Smooth muscle cell (in vitro differentiated cells): ENCODE results near the gene UNKL. TPM values are rescaled to one million over a fixed set of nuclear protein-coding genes. Genes with fewer than 3 reads are reported as not detected.

Experiments
- DNase-seq: peaks from one replicate; lab custom pipeline; 2025; ENCODE audit not compliant: unreplicated experiment; lab: John Stamatoyannopoulos, UW
- H2AFZ ChIP-seq: fragments of 200-600 bp; sonication (generic); 2 replicates; pipeline ENCODE4 v1.6.0; 2016; ENCODE audit warnings: antibody characterized with exemption, low read depth, mild to moderate bottlenecking
- H3F3A ChIP-seq: fragments of 200-600 bp; sonication (generic); 2 replicates; pipeline ENCODE4 v1.6.0; 2017; ENCODE audit warnings: antibody characterized with exemption, low read depth
- H3K27ac ChIP-seq: fragments of 200-600 bp; sonication (generic); 2 replicates; pipeline ENCODE4 v1.5.1; 2016; ENCODE audit warnings: low read depth, mild to moderate bottlenecking
- H3K27me3 ChIP-seq: fragments of 200-600 bp; sonication (generic); 2 replicates; pipeline ENCODE4 v1.6.1; 2016; ENCODE audit warnings: low read depth, mild to moderate bottlenecking
- H3K36me3 ChIP-seq: fragments of 200-600 bp; sonication (generic); 2 replicates; pipeline ENCODE4 v1.5.1; 2016; ENCODE audit warnings: low read depth
- H3K4me1 ChIP-seq: fragments of 200-600 bp; sonication (generic); 2 replicates; pipeline ENCODE4 v1.5.1; 2016; ENCODE audit warnings: low read depth
- H3K4me2 ChIP-seq: fragments of 200-600 bp; sonication (generic); 2 replicates; pipeline ENCODE4 v1.6.0; 2016; ENCODE audit warnings: mild to moderate bottlenecking
- H3K4me3 ChIP-seq: fragments of 200-600 bp; sonication (generic); 2 replicates; pipeline ENCODE4 v1.5.1; 2016; ENCODE audit warnings: mild to moderate bottlenecking
- H3K79me2 ChIP-seq: fragments of 200-600 bp; sonication (generic); 2 replicates; pipeline ENCODE4 v1.6.0; 2016; ENCODE audit warnings: low read depth, mild to moderate bottlenecking
- H3K9ac ChIP-seq: fragments of 200-600 bp; sonication (generic); 2 replicates; pipeline ENCODE4 v1.6.0; 2016; ENCODE audit warnings: low read depth
- H3K9me3 ChIP-seq: fragments of 200-600 bp; sonication (generic); replicated peaks from 2 replicates; pipeline ENCODE4 v1.5.1; 2016; ENCODE audit warnings: low read depth
- H4K20me1 ChIP-seq: fragments of 200-600 bp; sonication (generic); 2 replicates; pipeline ENCODE4 v1.6.0; 2016; ENCODE audit warnings: low read depth
- WGBS: methylation state at CpG from one replicate; pipeline ENCODE4 v1.1.7; 2016; ENCODE audit warnings: low lambda C conversion rate; 5-methylcytosine and 5-hydroxymethylcytosine counted together
- polyA plus RNA-seq: library from polyadenylated mRNA; unstranded; fragments of >200 nt; fragmentation: Nextera tagmentation; extraction: Ambion mirVana; gene quantifications from 2 replicates; pipeline ENCODE4 v1.2.1, GENCODE V29; 2016
- total RNA-seq: library from RNA; depleted of rRNA; stranded (reverse); fragments of >200 nt; gene quantifications from 2 replicates; pipeline ENCODE4 v1.2.3, GENCODE V29; 2014
- TF ChIP-seq, protein P1 (sequence below): fragments of 200-600 bp; sonication (generic); IDR thresholded peaks from 2 replicates; pipeline ENCODE4 v1.5.1; 2017; ENCODE audit warnings: borderline replicate concordance, mild to moderate bottlenecking, antibody characterized with exemption; ENCODE audit not compliant: insufficient read depth, poor library complexity, severe bottlenecking

UNKL gene
- total and polyA plus RNA-seq, 2 experiments from 2014 or later = 5.2 to 6.2 TPM

DNA sequence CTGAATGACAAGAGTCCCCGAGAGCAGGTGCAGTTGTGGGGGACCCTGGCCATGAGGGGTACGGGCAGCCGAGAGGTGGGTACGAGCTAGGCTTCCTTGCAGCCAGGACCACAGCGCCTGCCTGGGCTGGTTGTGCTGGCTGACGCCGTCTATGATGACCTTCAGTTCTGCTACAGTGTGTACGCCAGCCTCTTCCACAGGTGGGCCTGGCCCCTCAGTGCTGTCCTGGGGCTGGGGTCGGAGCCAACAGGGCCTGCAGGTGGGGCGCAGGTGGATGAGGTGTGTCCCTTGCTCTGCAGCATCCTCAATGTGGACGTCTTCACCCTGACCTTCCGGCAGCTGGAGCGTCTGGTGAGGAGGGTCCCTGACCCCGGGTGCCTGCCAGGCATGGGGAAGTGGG lies 70.0 kb downstream of the UNKL start:
- H3K9ac ChIP-seq = no peak overlapping the region
- no peaks in the 10 kb centered on the region for H3F3A ChIP-seq
- TF ChIP-seq, protein P1, sequence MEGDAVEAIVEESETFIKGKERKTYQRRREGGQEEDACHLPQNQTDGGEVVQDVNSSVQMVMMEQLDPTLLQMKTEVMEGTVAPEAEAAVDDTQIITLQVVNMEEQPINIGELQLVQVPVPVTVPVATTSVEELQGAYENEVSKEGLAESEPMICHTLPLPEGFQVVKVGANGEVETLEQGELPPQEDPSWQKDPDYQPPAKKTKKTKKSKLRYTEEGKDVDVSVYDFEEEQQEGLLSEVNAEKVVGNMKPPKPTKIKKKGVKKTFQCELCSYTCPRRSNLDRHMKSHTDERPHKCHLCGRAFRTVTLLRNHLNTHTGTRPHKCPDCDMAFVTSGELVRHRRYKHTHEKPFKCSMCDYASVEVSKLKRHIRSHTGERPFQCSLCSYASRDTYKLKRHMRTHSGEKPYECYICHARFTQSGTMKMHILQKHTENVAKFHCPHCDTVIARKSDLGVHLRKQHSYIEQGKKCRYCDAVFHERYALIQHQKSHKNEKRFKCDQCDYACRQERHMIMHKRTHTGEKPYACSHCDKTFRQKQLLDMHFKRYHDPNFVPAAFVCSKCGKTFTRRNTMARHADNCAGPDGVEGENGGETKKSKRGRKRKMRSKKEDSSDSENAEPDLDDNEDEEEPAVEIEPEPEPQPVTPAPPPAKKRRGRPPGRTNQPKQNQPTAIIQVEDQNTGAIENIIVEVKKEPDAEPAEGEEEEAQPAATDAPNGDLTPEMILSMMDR = no peak
- H3K4me3 ChIP-seq = no peak overlapping the region
- no peak overlapping the region for H3K4me2 ChIP-seq
- no peak for DNase-seq
- H3K9me3 ChIP-seq = no peaks in the 10 kb centered on the region
- H3K79me2 ChIP-seq = no peaks in the 10 kb centered on the region
- H3K27me3 ChIP-seq = no peaks in the 10 kb centered on the region
- H3K27ac ChIP-seq = no peak overlapping the region
- H3K4me1 ChIP-seq = no peaks in the 10 kb centered on the region
- WGBS = 94% methylated on average over 14 of the region's 14 CpGs
- no peaks in the 10 kb centered on the region for H3K36me3 ChIP-seq
- H4K20me1 ChIP-seq = no peaks in the 10 kb centered on the region
- H2AFZ ChIP-seq = no peak overlapping the region

DNA sequence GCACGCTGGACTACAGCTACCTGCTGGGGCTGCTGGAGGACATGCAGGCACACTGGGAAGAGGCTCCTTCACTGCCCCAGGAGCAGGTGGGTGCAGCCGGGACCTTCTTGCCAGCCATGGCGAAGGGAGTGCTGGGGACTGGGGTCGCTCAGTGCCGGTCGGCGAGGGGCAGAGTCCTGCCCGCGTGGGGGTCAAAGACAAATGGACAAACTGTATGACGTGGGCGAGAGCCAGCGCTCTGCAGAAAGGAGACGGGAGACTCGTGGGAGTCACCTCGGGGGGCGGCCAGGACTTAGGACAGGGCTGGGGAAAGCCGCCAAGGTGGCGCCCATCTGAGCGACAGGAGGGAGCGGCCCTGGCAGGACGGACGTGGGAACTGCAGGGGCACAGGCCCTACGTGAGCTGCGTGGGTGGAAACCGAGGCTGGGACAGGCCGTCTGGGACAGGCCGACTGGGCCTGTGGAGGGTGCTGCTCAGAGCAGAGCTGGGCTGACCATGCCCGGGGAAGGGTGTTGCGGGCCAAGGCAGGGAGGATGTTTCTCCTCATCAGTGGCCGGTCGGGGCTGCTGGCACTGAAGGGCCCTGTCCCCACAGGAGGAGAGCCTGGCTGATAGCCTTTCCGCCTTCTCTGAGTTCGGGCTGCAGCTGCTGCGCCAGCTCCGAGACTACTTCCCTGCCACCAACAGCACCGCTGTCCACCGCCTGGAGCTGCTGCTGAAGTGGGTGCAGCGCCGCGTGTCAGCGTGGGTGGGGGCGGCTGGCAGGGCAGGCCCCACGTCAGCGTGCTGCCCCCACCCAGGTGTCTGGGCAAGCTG lies 70.9 kb downstream of the UNKL start:
- no peak overlapping the region for H2AFZ ChIP-seq
- no peaks in the 10 kb centered on the region for H3F3A ChIP-seq
- no peaks in the 10 kb centered on the region for H3K36me3 ChIP-seq
- H3K27me3 ChIP-seq = no peaks in the 10 kb centered on the region
- H3K4me3 ChIP-seq = peak overlapping the region; percentile 37
- H3K4me2 ChIP-seq = peak overlapping the region; percentile 80
- H3K9me3 ChIP-seq = no peaks in the 10 kb centered on the region
- no peak overlapping the region for H3K9ac ChIP-seq
- H3K27ac ChIP-seq = no peak overlapping the region
- no peak for DNase-seq
- H3K79me2 ChIP-seq = no peaks in the 10 kb centered on the region
- no peaks in the 10 kb centered on the region for H3K4me1 ChIP-seq
- TF ChIP-seq, protein P1 = no peak
- H4K20me1 ChIP-seq = no peaks in the 10 kb centered on the region
- 50% methylated on average over 42 of the region's 44 CpGs for WGBS

DNA sequence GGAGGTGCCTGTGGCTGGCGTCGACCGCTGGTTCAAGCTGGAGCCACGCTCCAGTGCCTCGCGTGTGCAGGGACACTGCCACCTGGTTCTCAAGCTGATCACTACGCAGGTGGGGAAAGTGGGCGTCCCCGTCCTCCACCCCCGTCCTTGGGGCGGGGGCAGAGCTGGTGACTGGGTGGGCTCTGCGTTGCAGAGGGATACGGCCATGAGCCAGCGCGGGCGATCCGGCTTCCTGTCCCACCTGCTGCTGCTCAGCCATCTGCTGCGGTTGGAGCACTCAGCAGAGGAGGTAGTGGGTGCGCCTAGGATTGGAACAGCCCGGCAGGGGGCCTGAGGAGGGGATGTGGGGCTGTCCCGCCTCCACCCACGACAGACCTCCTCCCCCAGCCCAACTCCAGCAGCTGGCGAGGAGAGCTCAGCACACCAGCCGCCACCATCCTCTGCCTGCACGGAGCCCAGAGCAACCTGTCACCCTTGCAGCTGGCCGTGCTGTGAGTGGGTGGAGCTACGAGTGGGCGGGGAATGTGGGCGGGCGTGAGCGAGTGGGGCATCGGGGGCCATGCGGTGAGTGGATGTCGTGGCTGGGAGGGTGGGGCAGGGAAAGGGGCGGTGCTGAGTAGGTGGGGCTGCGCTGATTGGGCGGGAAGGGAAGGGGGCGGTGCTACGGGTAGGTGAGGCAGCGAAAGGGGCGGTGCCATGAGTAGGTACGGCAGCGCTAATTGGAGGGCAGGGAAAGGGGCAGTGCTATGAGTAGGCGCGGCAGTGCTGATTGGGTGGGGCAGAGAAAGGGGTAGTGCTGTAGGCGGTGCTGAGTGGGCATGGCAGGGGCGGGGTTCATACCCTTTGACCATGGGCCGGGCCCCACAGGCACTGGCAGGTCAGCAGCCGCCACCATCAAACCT lies 71.7 kb downstream of the UNKL start:
- Histone ChIP-seq H3K4me1 (no peaks in the 10 kb centered on the region), H3K27ac (no peak overlapping the region), H3F3A (no peaks in the 10 kb centered on the region), H3K4me2 (peak overlapping the region; percentile 80), H3K4me3 (peak overlapping the region; percentile 37), H3K79me2 (no peaks in the 10 kb centered on the region), H3K36me3 (no peaks in the 10 kb centered on the region), H4K20me1 (no peaks in the 10 kb centered on the region), H2AFZ (no peak overlapping the region), H3K9me3 (no peaks in the 10 kb centered on the region), H3K9ac (no peak overlapping the region), H3K27me3 (no peaks in the 10 kb centered on the region)
- peak; percentile 23 for DNase-seq
- TF ChIP-seq, protein P1 = no peak
- 12% methylated on average over 34 of the region's 49 CpGs for WGBS
